ENCODE results near the gene MBD3.

Gene MBD3

GRCh38 chr19:1599460-1599846 is 6.8 kb upstream of the MBD3 start:
- no peak for DNase-seq (ENCODE audit: low read depth, low spot score)
- POLR2A ChIA-PET, result no interaction called here
- no peak overlapping the region for H3K4me3 ChIP-seq (ENCODE audit: low read depth, low read length)
- TF ChIP-seq CTCF (IDR thresholded peaks at IDR 0.05; ENCODE audit: insufficient read depth, low read length, missing control alignments), result no peak
- CTCF ChIA-PET, result no interaction called here

GRCh38 chr19:1598777-1599459 is 6.3 kb upstream of the MBD3 start:
- no peak for DNase-seq (ENCODE audit: low read depth, low spot score)
- TF ChIP-seq CTCF (IDR thresholded peaks at IDR 0.05; ENCODE audit: insufficient read depth, low read length, missing control alignments), result no peak
- H3K4me3 ChIP-seq (ENCODE audit: low read depth, low read length), result no peak overlapping the region
- ChIA-PET CTCF (no interaction called here), POLR2A (no interaction called here)

- TF ChIP-seq CTCF (IDR thresholded peaks at IDR 0.05; ENCODE audit: insufficient read depth, low read length, missing control alignments), result no peak
- no peak for DNase-seq (ENCODE audit: low read depth, low spot score)
- POLR2A ChIA-PET, result interaction anchor here (1.3 to 2.1 kb wide), 3 partner anchors 8 to 27 kb away, joined by 5 to 11 read pairs (median 6); partner anchors contain the start of gene UQCR11
- CTCF ChIA-PET, result interaction anchor here (0.6 to 2.3 kb wide), 6 partner anchors 9 to 79 kb away, joined by 3 to 7 read pairs (median 4); no protein-coding TSS in a partner anchor
- H3K4me3 ChIP-seq (ENCODE audit: low read depth, low read length), result peak overlapping the region; percentile 75; the same call in 1 of the 2 replicates
These were observed 772 bp upstream of the MBD3 start for GRCh38 chr19:1593501-1593772.

GRCh38 chr19:1592024-1592754 is 476 bp downstream of the MBD3 start:
- peak overlapping the region; percentile 84 for H3K4me3 ChIP-seq (ENCODE audit: low read depth, low read length)
- ChIA-PET POLR2A (interaction anchor here (0.8 to 2.1 kb wide), 5 partner anchors 10 to 26 kb away, joined by 3 to 11 read pairs (median 5); partner anchors contain the start of gene UQCR11), CTCF (interaction anchor here (1.0 to 2.3 kb wide), 6 partner anchors 10 to 46 kb away, joined by 4 to 7 read pairs (median 6); no protein-coding TSS in a partner anchor)

GRCh38 chr19:1591421-1592023 is 1.1 kb downstream of the MBD3 start:
- TF ChIP-seq CTCF (IDR thresholded peaks at IDR 0.05; ENCODE audit: insufficient read depth, low read length, missing control alignments), result no peak
- CTCF ChIA-PET, result interaction anchor here (0.9 to 1.6 kb wide), 7 partner anchors 10 to 186 kb away, joined by 3 to 8 read pairs (median 4); no protein-coding TSS in a partner anchor
- POLR2A ChIA-PET, result interaction anchor here (0.9 kb wide), 1 partner anchor 10 kb away, joined by 3 read pairs; no protein-coding TSS in a partner anchor
- H3K4me3 ChIP-seq (ENCODE audit: low read depth, low read length), result peak overlapping the region; percentile 84
- no peak for DNase-seq (ENCODE audit: low read depth, low spot score)

More at GRCh38 chr19:1592024-1592754, 476 bp downstream of the MBD3 start:
- no peak for DNase-seq (ENCODE audit: low read depth, low spot score)
- TF ChIP-seq CTCF (IDR thresholded peaks at IDR 0.05; ENCODE audit: insufficient read depth, low read length, missing control alignments), result no peak

Data from AG04449 (cell line).